ENCODE results near the gene MTMR1. TPM values are rescaled to one million over a fixed set of nuclear protein-coding genes. Genes with fewer than 3 reads are reported as not detected.

The MTMR1 gene
- total RNA-seq, 1 donor from 2014 or later, result 28.4 TPM

GRCh38 chrX:150805736-150806135 lies 112.5 kb downstream of the MTMR1 start:
- Mint-ChIP-seq H3K36me3 (ENCODE audit: insufficient read depth) (peaks cover 20% of the 10 kb centered on the region), H3K4me3 (ENCODE audit: low read depth) (no peak overlapping the region), H3K4me1 (ENCODE audit: low read depth) (peaks cover 5% of the 10 kb centered on the region), H3K9me3 (ENCODE audit: low read depth) (peaks cover 13% of the 10 kb centered on the region), H3K27me3 (peaks cover 56% of the 10 kb centered on the region), H3K27ac (no peak overlapping the region)
- TF ChIP-seq CTCF (IDR thresholded peaks at IDR 0.05; ENCODE audit: unreplicated experiment), result no peak
- DNase-seq (ENCODE audit: low spot score, unreplicated experiment), result no peak

GRCh38 chrX:150806827-150807226 lies 113.6 kb downstream of the MTMR1 start:
- H3K36me3 Mint-ChIP-seq (ENCODE audit: insufficient read depth), result peaks cover 20% of the 10 kb centered on the region
- H3K27ac Mint-ChIP-seq, result no peak overlapping the region
- DNase-seq (ENCODE audit: low spot score, unreplicated experiment), result no peak
- TF ChIP-seq CTCF (IDR thresholded peaks at IDR 0.05; ENCODE audit: unreplicated experiment), result no peak
- peaks cover 5% of the 10 kb centered on the region for H3K4me1 Mint-ChIP-seq (ENCODE audit: low read depth)
- peaks cover 56% of the 10 kb centered on the region for H3K27me3 Mint-ChIP-seq
- H3K4me3 Mint-ChIP-seq (ENCODE audit: low read depth), result no peak overlapping the region
- peaks cover 13% of the 10 kb centered on the region for H3K9me3 Mint-ChIP-seq (ENCODE audit: low read depth)

- no peak for DNase-seq (ENCODE audit: low spot score, unreplicated experiment)
- no peak overlapping the region for H3K4me3 Mint-ChIP-seq (ENCODE audit: low read depth)
- peaks cover 20% of the 10 kb centered on the region for H3K27me3 Mint-ChIP-seq
- no peak overlapping the region for H3K27ac Mint-ChIP-seq
- peaks cover 23% of the 10 kb centered on the region for H3K36me3 Mint-ChIP-seq (ENCODE audit: insufficient read depth)
- peaks cover 5% of the 10 kb centered on the region for H3K9me3 Mint-ChIP-seq (ENCODE audit: low read depth)
- TF ChIP-seq CTCF (IDR thresholded peaks at IDR 0.05; ENCODE audit: unreplicated experiment), result no peak
- H3K4me1 Mint-ChIP-seq (ENCODE audit: low read depth), result no peaks in the 10 kb centered on the region
These were observed 120.7 kb downstream of the MTMR1 start for GRCh38 chrX:150813922-150814321.

Other genes starting within 250 kb of the MTMR1 start
- gene MTM1, start 124.8 kb upstream of the MTMR1 start, total RNA-seq, result 9.4 and 12.1 TPM in 2 replicates
- 17.6 and 19.2 TPM in 2 replicates for gene CD99L2, start 205.3 kb downstream of the MTMR1 start, total RNA-seq